Choroid plexus epithelial cell (primary cell): ENCODE data around the gene HHIPL1.
A peak's percentile ranks its signal among the peaks of the same experiment; 100 is the strongest.

Experiments
- DNase-seq: peaks from one replicate; pipeline ENCODE4 v3.0.0-alpha.2; 2010; ENCODE audit warnings: low read depth
- H3K4me3 ChIP-seq: 2 replicates; pipeline ENCODE4 v1.5.1; 2011; ENCODE audit warnings: low read depth, mild to moderate bottlenecking, control low read depth, low read length, moderate library complexity
- CTCF ChIP-seq: conservative IDR thresholded peaks from 2 replicates; pipeline ENCODE4 v1.5.1; 2011; ENCODE audit warnings: low read depth, mild to moderate bottlenecking, control low read depth, inconsistent platforms, low read length, moderate library complexity

Gene HHIPL1

GRCh38 chr14:99685596-99685995 lies 40.7 kb downstream of the HHIPL1 start:
- H3K4me3 ChIP-seq, result no peak overlapping the region
- no peak for TF ChIP-seq CTCF
- DNase-seq, result no peak

DNA sequence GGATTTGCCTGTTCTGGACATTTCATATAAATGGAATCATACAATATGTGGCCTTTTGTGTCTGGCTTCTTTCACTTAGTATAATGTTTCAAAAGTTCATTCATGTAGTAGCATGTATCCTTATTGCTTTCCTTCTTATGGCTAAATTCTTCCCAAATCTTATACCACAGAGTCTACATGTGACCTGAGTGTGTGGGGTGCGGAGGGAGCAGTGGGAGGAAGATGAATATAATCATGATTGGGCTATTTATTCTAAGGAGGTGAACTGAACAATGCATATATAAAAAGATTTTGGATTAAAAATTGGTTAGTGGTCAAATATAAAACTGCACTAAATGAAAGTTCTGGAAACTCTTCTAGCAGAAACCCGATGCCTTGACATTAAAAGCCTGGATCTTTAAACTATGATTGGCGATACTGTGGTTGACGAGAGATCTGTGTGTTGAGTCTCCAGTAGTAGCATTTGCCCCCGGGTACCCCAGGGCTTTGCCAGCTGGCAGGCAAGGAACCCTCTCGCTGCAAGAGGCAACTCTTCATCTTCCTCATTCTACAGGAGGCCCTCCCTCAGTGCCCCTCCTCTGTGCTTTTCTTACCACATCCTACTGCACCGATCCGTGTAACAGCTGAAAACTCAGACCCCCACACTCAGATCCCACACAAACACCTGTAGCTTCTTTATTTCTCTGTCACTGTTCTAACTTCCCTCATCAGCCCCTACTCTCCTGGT lies 41.8 kb downstream of the HHIPL1 start:
- DNase-seq, result no peak
- TF ChIP-seq CTCF, result no peak
- no peak overlapping the region for H3K4me3 ChIP-seq

DNA sequence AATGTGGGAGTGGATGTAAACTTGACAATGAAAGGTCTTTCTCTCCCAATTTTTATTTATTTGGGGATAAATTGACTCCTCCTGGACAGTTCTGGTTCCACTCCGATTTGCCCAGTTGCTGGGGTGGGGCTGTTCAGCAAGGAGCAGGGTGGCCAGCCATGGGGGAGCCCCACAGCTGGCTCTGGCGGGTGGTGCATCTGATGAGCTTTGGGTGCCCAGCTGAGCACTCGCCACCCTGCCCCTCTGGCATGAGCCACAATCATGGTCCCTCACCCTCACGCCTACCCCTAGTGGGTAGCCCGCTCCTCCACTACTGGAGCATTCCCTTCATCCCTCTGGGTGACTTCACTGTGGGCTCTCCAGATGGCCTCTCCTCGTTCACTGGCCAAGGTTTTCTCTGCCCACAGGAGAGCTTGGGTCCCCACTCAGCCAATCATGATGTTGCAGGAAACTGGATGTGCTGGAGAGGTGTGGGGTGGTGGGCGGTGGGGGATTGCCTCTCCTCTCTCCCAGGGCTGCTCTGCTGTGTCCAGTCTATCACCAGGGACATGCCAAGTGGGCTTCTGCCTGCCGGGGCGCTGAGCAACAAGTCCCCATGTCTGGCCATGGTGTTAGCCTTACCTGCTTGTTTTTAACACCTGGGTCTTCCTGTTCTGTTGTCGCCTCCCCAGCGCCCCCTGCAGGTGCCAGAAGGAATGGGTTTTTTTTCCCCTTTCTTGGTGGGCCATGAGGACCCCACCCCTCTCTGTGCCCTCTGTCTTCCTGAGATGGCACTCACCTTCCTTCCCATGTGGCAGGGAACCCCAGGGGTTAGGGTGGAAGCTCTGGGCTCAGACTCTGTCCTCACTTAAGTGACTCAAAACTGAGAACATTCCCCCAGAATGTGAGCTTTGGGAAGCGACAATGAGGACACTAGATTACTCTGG lies 42.6 kb downstream of the HHIPL1 start:
- H3K4me3 ChIP-seq, result no peak overlapping the region
- no peak for DNase-seq
- peak; percentile 68 for TF ChIP-seq CTCF

DNA sequence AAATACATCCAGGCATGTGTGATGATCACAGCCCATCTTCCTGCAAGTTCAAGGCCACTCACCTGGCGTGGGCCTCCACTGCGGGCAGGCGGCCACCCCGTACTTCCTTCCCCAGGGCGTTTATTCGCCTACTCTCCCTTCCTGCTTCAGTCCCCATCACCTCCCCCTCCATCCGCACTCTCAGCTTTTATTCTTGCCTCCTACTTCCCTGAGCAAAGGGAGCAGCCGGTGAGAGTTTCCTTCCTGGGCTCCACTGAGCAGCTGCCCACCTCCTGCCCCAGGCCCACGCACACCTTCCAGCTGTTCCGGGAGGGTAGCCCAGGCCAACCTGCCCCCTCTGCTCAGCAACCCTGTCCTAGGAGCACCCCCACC lies 43.3 kb downstream of the HHIPL1 start:
- H3K4me3 ChIP-seq, result no peak overlapping the region
- no peak for TF ChIP-seq CTCF
- DNase-seq, result no peak

DNA sequence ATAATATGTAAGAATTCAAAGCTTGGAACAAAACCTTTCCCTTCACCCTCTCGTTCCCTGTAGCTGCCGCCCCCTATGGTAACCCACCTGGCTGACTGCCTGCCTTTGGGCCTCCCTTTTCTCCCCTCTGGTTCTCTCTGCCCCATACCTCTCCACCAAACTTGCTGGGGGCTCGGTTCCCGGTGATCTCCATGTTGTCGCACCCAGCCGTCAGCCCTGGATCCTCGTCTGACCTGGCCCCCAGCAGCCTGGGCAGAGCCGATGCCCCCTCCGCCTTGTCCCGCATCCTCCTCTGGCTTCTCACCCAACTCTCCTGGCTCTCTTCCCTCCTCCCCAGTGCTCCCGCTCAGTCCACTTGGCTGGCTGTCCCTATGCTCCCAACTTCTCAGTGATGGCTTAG lies 43.7 kb downstream of the HHIPL1 start:
- TF ChIP-seq CTCF, result no peak
- H3K4me3 ChIP-seq, result no peak overlapping the region
- DNase-seq, result no peak

DNA sequence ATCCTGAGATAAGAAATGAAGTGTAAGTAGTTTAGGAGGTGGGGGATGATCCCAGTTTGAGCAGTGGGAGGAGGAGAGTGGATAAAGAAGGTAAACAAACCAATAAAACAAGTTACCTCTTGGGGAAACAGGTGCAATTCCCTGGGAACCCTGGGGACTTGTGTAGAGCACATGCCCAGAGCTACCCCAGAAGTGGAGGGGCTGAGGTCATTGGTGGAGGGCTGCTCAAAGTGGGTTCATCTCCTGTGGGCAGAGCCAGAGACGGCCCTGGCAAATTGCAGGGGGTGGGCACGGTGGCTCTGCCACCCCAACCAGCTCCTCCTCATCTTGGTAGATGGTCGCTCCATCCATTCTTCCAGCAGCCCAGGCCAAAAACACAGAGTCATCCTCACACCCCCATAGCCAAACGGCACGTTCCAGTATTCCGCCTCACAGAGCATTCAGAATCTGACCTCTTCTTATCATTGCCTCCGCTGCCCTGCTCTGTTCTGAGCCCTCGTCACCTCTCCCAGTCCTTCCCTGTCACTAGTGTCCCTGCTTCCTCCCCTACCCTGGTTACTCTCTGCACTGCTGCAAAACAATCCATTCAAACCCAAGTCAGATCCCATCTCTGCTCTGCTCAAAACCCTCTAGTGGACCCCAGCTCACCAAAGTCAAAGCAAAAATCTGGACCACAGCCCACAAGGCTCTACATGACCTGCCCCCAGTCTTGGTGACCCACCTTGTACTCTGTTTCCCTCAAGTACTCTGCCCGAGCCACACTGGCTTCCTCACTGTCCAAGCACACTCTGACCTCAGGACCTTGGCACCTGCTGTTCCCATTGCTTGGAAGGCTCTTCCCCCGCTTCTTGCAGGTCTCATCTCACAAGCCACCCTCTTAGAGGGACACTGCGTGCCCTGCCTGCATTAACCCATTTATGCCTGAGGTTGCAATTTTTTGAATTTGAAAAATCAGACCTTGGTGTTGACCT lies 44.6 kb downstream of the HHIPL1 start:
- no peak for TF ChIP-seq CTCF
- no peak for DNase-seq
- H3K4me3 ChIP-seq, result no peak overlapping the region
